Measurements from ENCODE around the gene BRCA1. TPM values are rescaled to one million over a fixed set of nuclear protein-coding genes. Genes with fewer than 3 reads are reported as not detected.

Gene BRCA1
- polyA plus RNA-seq, 2 of the 4 experiments (the other 2 are of a cell fraction), result 41.0 to 71.8 TPM

- peak; percentile 90 for FAIRE-seq
- Histone ChIP-seq H3K4me2 (peak overlapping the region; percentile 95), H3K4me3 (peak overlapping the region; percentile 74), H3K27ac (peak overlapping the region; percentile 86 to 90), H3K9me3 (no peaks in the 10 kb centered on the region), H3K4me1 (peaks cover 51% of the 10 kb centered on the region)
- peak; percentile 12 to 36; a peak in 4 of 6 replicates for ATAC-seq
- WGBS (ENCODE audit: missing lambda C conversion rate), result 2% methylated on average over 12 of the region's 12 CpGs
- DNase-seq (ENCODE audit: low read depth in 1 of 2, low spot score in 1 of 2), result peak; percentile 61 to 84
- CTCF ChIA-PET, result interaction anchor here (0.6 to 3.7 kb wide), 14 partner anchors 10 to 165 kb away, joined by 3 to 21 read pairs (median 4); partner anchors contain the start of genes BRCA1, IFI35, RND2 and TMEM106A
- POLR2A ChIA-PET, result interaction anchor here (0.7 to 2.3 kb wide), 12 partner anchors 28 to 196 kb away, joined by 3 to 48 read pairs (median 6); partner anchors contain the start of genes BRCA1, RND2, TMEM106A and VAT1
- peak; percentile 45 for TF ChIP-seq CTCF (IDR thresholded peaks at IDR 0.05)
- TF ChIP-seq, protein P1, sequence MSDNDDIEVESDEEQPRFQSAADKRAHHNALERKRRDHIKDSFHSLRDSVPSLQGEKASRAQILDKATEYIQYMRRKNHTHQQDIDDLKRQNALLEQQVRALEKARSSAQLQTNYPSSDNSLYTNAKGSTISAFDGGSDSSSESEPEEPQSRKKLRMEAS (IDR thresholded peaks at IDR 0.05), result peak; percentile 42; the same call in 1 of the 2 replicates
- TF ChIP-seq GATA3 (IDR thresholded peaks at IDR 0.05; ENCODE audit: borderline replicate concordance), result peak; percentile 42; the same call in 1 of the 2 replicates
- TF ChIP-seq SREBF2 (IDR thresholded peaks at IDR 0.05), result no peak
- peak; percentile 32; the same call in 1 of the 3 replicates for TF ChIP-seq SMC3 (IDR thresholded peaks at IDR 0.05)
- peak; percentile 21; the same call in 1 of the 2 replicates for TF ChIP-seq FOSL2 (IDR thresholded peaks at IDR 0.05)
- TF ChIP-seq FOSL2 (CRISPR knock-in tag; IDR thresholded peaks at IDR 0.05), result peak; percentile 76
- peak; percentile 14 to 54; a peak in 2 of 4 replicates for TF ChIP-seq CEBPB (IDR thresholded peaks at IDR 0.05)
- peak; percentile 38 to 46; a peak in 4 of 5 replicates for TF ChIP-seq RAD21 (conservative IDR thresholded peaks at IDR 0.05 in 1 of 2, IDR thresholded peaks at IDR 0.05 in 1 of 2)
- no peak for TF ChIP-seq JUNB (IDR thresholded peaks at IDR 0.05)
- TF ChIP-seq HOXB5 (CRISPR knock-in tag; IDR thresholded peaks at IDR 0.05), result peak; percentile 97
Measured at GRCh38 chr17:43171586-43172487, 46.7 kb upstream of the BRCA1 start.

- CTCF ChIA-PET, result interaction anchor here (0.8 to 3.7 kb wide), 10 partner anchors 11 to 146 kb away, joined by 3 to 21 read pairs (median 5); partner anchors contain the start of genes BRCA1, RND2 and TMEM106A
- 1% methylated on average over 40 of the region's 41 CpGs for WGBS (ENCODE audit: missing lambda C conversion rate)
- Histone ChIP-seq H3K4me3 (peak within 1 kb of the TSS; percentile 74), H3K4me2 (peak within 1 kb of the TSS; percentile 95), H3K4me1 (peaks cover 43% of the 10 kb centered on the region), H3K27ac (peak within 1 kb of the TSS; percentile 86 to 90), H3K9me3 (no peaks in the 10 kb centered on the region)
- TF ChIP-seq TP53 (CRISPR knock-in tag; IDR thresholded peaks at IDR 0.05) (0 out of 2 replicates have a peak, but pooled peaks have one; percentile 1), PHF8 (IDR thresholded peaks at IDR 0.05; ENCODE audit: borderline replicate concordance, low read depth) (peak; percentile 61), E2F6 (IDR thresholded peaks at IDR 0.05; ENCODE audit: borderline replicate concordance, low read depth) (0 out of 2 replicates have a peak, but pooled peaks have one; percentile 20), RARB (CRISPR knock-in tag; IDR thresholded peaks at IDR 0.05) (no peak; the same call in 1 of the 2 replicates), BCL3 (IDR thresholded peaks at IDR 0.05) (0 out of 3 replicates have a peak, but pooled peaks have one; percentile 48), TFCP2L1 (CRISPR knock-in tag; IDR thresholded peaks at IDR 0.05) (peak; percentile 81; the same call in 1 of the 2 replicates), POLR2A (IDR thresholded peaks at IDR 0.05; ENCODE audit: low read length) (peak; percentile 2; the same call in 1 of the 2 replicates), USF2 (IDR thresholded peaks at IDR 0.05) (no peak), KDM5A (IDR thresholded peaks at IDR 0.05) (peak; percentile 24; the same call in 1 of the 2 replicates), PBX3 (IDR thresholded peaks at IDR 0.05) (peak; percentile 97)
- TF ChIP-seq, protein P1 (IDR thresholded peaks at IDR 0.05), result peak; percentile 50; the same call in 1 of the 2 replicates
- FAIRE-seq, result peak; percentile 81
- peak; percentile 99 to 100 for DNase-seq (ENCODE audit: low read depth in 1 of 2, low spot score in 1 of 2)
- peak; percentile 86 to 90 for ATAC-seq
- POLR2A ChIA-PET, result interaction anchor here (0.9 to 2.3 kb wide), 10 partner anchors 29 to 197 kb away, joined by 3 to 48 read pairs (median 6); partner anchors contain the start of genes BRCA1, RND2 and TMEM106A
Measured at GRCh38 chr17:43170766-43171585, 45.8 kb upstream of the BRCA1 start, which contains the start of gene NBR1. TSS of gene NBR1 (plus strand) at chr17:43171214. CDS start at chr17:43175800, 4,586 bp downstream.
